Measurements from ENCODE around the gene OSBPL10. TPM values are rescaled to one million over a fixed set of nuclear protein-coding genes. Genes with fewer than 3 reads are reported as not detected.

Gene OSBPL10
- total and polyA plus RNA-seq, 2 of the 8 experiments (the other 6 are each of a cell fraction or from before 2014, with no cell fraction given): 26.2 to 86.7 TPM

DNA sequence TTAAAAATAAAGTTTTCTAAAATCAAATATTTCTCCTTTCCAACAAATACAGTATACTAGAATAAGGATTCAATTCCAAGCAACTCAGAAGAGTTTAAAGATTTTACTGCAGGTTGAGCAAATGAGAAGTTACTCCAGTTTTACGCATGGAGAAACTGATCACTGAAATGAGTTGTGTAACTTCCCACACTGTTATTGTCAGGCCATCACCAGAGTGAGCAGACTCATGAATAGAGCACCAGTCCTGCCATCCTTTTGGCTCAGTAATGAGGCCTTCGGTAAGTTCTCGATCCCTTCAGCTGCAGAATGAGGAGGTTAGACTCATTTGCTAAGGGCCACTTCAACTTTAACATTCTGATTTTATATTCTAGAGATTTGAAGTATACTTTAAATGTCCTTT, 48.1 kb downstream of the OSBPL10 start (continued):
- TF ChIP-seq, protein P1, sequence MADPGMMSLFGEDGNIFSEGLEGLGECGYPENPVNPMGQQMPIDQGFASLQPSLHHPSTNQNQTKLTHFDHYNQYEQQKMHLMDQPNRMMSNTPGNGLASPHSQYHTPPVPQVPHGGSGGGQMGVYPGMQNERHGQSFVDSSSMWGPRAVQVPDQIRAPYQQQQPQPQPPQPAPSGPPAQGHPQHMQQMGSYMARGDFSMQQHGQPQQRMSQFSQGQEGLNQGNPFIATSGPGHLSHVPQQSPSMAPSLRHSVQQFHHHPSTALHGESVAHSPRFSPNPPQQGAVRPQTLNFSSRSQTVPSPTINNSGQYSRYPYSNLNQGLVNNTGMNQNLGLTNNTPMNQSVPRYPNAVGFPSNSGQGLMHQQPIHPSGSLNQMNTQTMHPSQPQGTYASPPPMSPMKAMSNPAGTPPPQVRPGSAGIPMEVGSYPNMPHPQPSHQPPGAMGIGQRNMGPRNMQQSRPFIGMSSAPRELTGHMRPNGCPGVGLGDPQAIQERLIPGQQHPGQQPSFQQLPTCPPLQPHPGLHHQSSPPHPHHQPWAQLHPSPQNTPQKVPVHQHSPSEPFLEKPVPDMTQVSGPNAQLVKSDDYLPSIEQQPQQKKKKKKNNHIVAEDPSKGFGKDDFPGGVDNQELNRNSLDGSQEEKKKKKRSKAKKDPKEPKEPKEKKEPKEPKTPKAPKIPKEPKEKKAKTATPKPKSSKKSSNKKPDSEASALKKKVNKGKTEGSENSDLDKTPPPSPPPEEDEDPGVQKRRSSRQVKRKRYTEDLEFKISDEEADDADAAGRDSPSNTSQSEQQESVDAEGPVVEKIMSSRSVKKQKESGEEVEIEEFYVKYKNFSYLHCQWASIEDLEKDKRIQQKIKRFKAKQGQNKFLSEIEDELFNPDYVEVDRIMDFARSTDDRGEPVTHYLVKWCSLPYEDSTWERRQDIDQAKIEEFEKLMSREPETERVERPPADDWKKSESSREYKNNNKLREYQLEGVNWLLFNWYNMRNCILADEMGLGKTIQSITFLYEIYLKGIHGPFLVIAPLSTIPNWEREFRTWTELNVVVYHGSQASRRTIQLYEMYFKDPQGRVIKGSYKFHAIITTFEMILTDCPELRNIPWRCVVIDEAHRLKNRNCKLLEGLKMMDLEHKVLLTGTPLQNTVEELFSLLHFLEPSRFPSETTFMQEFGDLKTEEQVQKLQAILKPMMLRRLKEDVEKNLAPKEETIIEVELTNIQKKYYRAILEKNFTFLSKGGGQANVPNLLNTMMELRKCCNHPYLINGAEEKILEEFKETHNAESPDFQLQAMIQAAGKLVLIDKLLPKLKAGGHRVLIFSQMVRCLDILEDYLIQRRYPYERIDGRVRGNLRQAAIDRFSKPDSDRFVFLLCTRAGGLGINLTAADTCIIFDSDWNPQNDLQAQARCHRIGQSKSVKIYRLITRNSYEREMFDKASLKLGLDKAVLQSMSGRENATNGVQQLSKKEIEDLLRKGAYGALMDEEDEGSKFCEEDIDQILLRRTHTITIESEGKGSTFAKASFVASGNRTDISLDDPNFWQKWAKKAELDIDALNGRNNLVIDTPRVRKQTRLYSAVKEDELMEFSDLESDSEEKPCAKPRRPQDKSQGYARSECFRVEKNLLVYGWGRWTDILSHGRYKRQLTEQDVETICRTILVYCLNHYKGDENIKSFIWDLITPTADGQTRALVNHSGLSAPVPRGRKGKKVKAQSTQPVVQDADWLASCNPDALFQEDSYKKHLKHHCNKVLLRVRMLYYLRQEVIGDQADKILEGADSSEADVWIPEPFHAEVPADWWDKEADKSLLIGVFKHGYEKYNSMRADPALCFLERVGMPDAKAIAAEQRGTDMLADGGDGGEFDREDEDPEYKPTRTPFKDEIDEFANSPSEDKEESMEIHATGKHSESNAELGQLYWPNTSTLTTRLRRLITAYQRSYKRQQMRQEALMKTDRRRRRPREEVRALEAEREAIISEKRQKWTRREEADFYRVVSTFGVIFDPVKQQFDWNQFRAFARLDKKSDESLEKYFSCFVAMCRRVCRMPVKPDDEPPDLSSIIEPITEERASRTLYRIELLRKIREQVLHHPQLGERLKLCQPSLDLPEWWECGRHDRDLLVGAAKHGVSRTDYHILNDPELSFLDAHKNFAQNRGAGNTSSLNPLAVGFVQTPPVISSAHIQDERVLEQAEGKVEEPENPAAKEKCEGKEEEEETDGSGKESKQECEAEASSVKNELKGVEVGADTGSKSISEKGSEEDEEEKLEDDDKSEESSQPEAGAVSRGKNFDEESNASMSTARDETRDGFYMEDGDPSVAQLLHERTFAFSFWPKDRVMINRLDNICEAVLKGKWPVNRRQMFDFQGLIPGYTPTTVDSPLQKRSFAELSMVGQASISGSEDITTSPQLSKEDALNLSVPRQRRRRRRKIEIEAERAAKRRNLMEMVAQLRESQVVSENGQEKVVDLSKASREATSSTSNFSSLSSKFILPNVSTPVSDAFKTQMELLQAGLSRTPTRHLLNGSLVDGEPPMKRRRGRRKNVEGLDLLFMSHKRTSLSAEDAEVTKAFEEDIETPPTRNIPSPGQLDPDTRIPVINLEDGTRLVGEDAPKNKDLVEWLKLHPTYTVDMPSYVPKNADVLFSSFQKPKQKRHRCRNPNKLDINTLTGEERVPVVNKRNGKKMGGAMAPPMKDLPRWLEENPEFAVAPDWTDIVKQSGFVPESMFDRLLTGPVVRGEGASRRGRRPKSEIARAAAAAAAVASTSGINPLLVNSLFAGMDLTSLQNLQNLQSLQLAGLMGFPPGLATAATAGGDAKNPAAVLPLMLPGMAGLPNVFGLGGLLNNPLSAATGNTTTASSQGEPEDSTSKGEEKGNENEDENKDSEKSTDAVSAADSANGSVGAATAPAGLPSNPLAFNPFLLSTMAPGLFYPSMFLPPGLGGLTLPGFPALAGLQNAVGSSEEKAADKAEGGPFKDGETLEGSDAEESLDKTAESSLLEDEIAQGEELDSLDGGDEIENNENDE (IDR thresholded peaks at IDR 0.05; ENCODE audit: insufficient replicate concordance, low read length): no peak
- TF ChIP-seq POLR2A (IDR thresholded peaks at IDR 0.05; ENCODE audit: control extremely low read depth in 1 of 2, low read depth in 2 of 2, low read length in 2 of 2) (no peak), SRF (IDR thresholded peaks at IDR 0.05; ENCODE audit: low read depth, low read length) (no peak), PHF8 (conservative IDR thresholded peaks at IDR 0.05; ENCODE audit: low read depth, low read length) (no peak), BCL11A (IDR thresholded peaks at IDR 0.05; ENCODE audit: low read depth in 2 of 2, low read length in 2 of 2) (no peak), SIN3A (conservative IDR thresholded peaks at IDR 0.05 in 1 of 2, IDR thresholded peaks at IDR 0.05 in 1 of 2; ENCODE audit: low read depth in 1 of 2, low read length in 2 of 2) (no peak), POLR2AphosphoS5 (IDR thresholded peaks at IDR 0.05; ENCODE audit: low read depth, low read length) (no peak), TAF7 (optimal IDR thresholded peaks at IDR 0.05; ENCODE audit: borderline replicate concordance, low read depth, low read length) (no peak)
